Measurements from ENCODE around the gene FAM131C. TPM values are rescaled to one million over a fixed set of nuclear protein-coding genes. Genes with fewer than 3 reads are reported as not detected.

FAM131C gene
- polyA plus RNA-seq, 3 donors, result not detected

DNA sequence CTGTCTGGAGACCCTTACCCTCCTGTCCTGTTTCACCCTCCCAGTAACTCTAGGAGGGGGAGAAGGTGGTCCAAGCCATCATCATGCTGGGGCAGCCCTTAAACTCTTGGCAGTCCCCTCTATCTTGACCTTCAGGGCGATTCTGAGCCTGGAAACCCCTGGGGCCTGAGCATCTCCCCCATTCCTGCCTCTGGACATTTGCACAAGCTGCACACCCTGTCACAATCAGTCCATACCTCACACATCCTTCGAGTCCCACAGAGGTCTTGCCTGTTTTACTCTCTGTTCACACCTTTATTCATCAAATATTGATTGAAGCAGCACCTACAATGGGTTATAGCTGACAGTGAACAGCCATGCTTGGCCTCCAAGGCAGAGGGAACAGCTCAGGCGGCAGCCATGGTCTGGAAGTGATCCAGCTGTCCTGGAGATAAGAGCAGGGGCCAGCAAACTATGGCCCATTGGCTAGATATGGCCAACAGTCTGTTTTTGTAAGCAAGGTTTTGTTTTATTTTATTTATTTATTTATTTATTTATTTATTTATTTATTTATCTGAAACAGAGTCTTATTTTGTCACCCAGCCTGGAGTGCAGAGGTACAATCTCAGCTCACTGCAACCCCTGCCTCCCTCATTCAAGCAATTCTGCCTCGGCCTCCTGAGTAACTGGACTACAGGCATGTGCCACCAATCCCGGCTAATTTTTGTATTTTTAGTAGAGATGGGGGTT, 7.1 kb upstream of the FAM131C start:
- Mint-ChIP-seq H3K4me1 (peaks cover 9% of the 10 kb centered on the region), H3K27me3 (ENCODE audit: low read depth in 3 of 3) (peaks cover 1 to 4% (median 2%) of the 10 kb centered on the region in 3 donors), H3K27ac (no peak overlapping the region), H3K36me3 (no peaks in the 10 kb centered on the region), H3K9me3 (no peaks in the 10 kb centered on the region), H3K4me3 (no peak overlapping the region)
- Histone ChIP-seq H3K4me2 (replicated peaks; ENCODE audit: extremely low read depth, low read length, poor library complexity, severe bottlenecking) (no peak overlapping the region), H3K4me1 (ENCODE audit: control insufficient read depth in 1 of 2, insufficient read depth in 2 of 2, low read length in 2 of 2) (peaks cover 4% of the 10 kb centered on the region in 2 donors), H3K9me3 (replicated peaks in 1 of 2; ENCODE audit: control insufficient read depth in 1 of 2, insufficient read depth in 1 of 2, low read length in 2 of 2) (no peaks in the 10 kb centered on the region), H4K20me1 (ENCODE audit: insufficient read depth, low read length) (no peaks in the 10 kb centered on the region), H3K4me3 (replicated peaks in 1 of 3; ENCODE audit: low read depth in 2 of 3, low read length in 3 of 3) (no peak overlapping the region), H3K79me2 (ENCODE audit: insufficient read depth, low read length) (no peaks in the 10 kb centered on the region), H3K36me3 (replicated peaks in 1 of 2; ENCODE audit: control insufficient read depth in 1 of 2, insufficient read depth in 2 of 2, low read length in 2 of 2) (no peaks in the 10 kb centered on the region), H3K27me3 (ENCODE audit: control insufficient read depth in 2 of 2, insufficient read depth in 2 of 2, low read length in 2 of 2) (no peaks in the 10 kb centered on the region), H3K27ac (ENCODE audit: low read depth in 1 of 2, low read length in 2 of 2) (no peak overlapping the region), H2AFZ (ENCODE audit: insufficient read depth, low read depth, low read length, poor library complexity, severe bottlenecking) (no peak overlapping the region), H3K9ac (ENCODE audit: insufficient read depth, low read length, poor library complexity, severe bottlenecking) (no peak overlapping the region)
- intact Hi-C loops (cut with micrococcal nuclease), result loop anchor here (5.0 to 10.0 kb wide), 2 partner anchors 162 to 164 kb away; no protein-coding TSS in a partner anchor
- DNase-seq, result no peak
- TF ChIP-seq, protein P1, sequence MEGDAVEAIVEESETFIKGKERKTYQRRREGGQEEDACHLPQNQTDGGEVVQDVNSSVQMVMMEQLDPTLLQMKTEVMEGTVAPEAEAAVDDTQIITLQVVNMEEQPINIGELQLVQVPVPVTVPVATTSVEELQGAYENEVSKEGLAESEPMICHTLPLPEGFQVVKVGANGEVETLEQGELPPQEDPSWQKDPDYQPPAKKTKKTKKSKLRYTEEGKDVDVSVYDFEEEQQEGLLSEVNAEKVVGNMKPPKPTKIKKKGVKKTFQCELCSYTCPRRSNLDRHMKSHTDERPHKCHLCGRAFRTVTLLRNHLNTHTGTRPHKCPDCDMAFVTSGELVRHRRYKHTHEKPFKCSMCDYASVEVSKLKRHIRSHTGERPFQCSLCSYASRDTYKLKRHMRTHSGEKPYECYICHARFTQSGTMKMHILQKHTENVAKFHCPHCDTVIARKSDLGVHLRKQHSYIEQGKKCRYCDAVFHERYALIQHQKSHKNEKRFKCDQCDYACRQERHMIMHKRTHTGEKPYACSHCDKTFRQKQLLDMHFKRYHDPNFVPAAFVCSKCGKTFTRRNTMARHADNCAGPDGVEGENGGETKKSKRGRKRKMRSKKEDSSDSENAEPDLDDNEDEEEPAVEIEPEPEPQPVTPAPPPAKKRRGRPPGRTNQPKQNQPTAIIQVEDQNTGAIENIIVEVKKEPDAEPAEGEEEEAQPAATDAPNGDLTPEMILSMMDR (IDR thresholded peaks at IDR 0.05), result no peak
- WGBS (ENCODE audit: insufficient coverage), result 100% methylated on average over 3 of the region's 5 CpGs

GRCh38 chr1:16078925-16079656, 5.6 kb upstream of the FAM131C start:
- Mint-ChIP-seq H3K36me3 (no peaks in the 10 kb centered on the region), H3K4me3 (peak overlapping the region; percentile 59 to 89), H3K27me3 (ENCODE audit: low read depth in 3 of 3) (peaks cover 9 to 15% (median 15%) of the 10 kb centered on the region in 3 donors), H3K27ac (peak overlapping the region in 1 of 7 donors; percentile 68), H3K9me3 (peaks cover 0 to 5% (median 0%) of the 10 kb centered on the region in 7 donors), H3K4me1 (peaks cover 6% of the 10 kb centered on the region)
- H2AFZ ChIP-seq (ENCODE audit: insufficient read depth, low read depth, low read length, poor library complexity, severe bottlenecking), result peak overlapping the region; percentile 80
- peaks cover 4% of the 10 kb centered on the region in 2 donors for H3K4me1 ChIP-seq (ENCODE audit: control insufficient read depth in 1 of 2, insufficient read depth in 2 of 2, low read length in 2 of 2)
- H3K79me2 ChIP-seq (ENCODE audit: insufficient read depth, low read length), result no peaks in the 10 kb centered on the region
- H3K36me3 ChIP-seq (replicated peaks in 1 of 2; ENCODE audit: control insufficient read depth in 1 of 2, insufficient read depth in 2 of 2, low read length in 2 of 2), result no peaks in the 10 kb centered on the region
- H3K4me3 ChIP-seq (replicated peaks in 1 of 3; ENCODE audit: low read depth in 2 of 3, low read length in 3 of 3), result peak overlapping the region in 1 of 3 experiments; percentile 57
- peak overlapping the region; percentile 66 for H3K4me2 ChIP-seq (replicated peaks; ENCODE audit: extremely low read depth, low read length, poor library complexity, severe bottlenecking)
- TF ChIP-seq, protein P1 (IDR thresholded peaks at IDR 0.05), result peak; percentile 92
- H3K9ac ChIP-seq (ENCODE audit: insufficient read depth, low read length, poor library complexity, severe bottlenecking), result no peak overlapping the region
- 44% methylated on average over 6 of the region's 10 CpGs for WGBS (ENCODE audit: insufficient coverage)
- no peak overlapping the region for H3K27ac ChIP-seq (ENCODE audit: low read depth in 1 of 2, low read length in 2 of 2)
- intact Hi-C loops (cut with micrococcal nuclease), result loop anchor here (1.0 kb wide), 1 partner anchor 108 kb away; no protein-coding TSS in a partner anchor
- H3K9me3 ChIP-seq (replicated peaks in 1 of 2; ENCODE audit: control insufficient read depth in 1 of 2, insufficient read depth in 1 of 2, low read length in 2 of 2), result peaks cover 0 to 2% of the 10 kb centered on the region in 2 donors
- peaks cover under 1 to 6% of the 10 kb centered on the region in 2 donors for H3K27me3 ChIP-seq (ENCODE audit: control insufficient read depth in 2 of 2, insufficient read depth in 2 of 2, low read length in 2 of 2)
- H4K20me1 ChIP-seq (ENCODE audit: insufficient read depth, low read length), result no peaks in the 10 kb centered on the region
- peak; percentile 37 to 54 (median 53) for DNase-seq

Data from CD14-positive monocyte (primary cell).